PC-3 (cell line): Measurements from ENCODE around the gene SDK1.

ENCODE experiments used
- EZH2phosphoT487 ChIP-seq: fragments of 300-600 bp; sonication (generic); IDR thresholded peaks from 2 replicates; pipeline ENCODE4 v1.6.1; 2018; ENCODE audit warnings: mild to moderate bottlenecking, antibody characterized with exemption, low read length, borderline replicate concordance
- TF ChIP-seq, protein P1 (sequence below): fragments of 300-600 bp; sonication (generic); conservative IDR thresholded peaks from 2 replicates; pipeline ENCODE4 v1.5.1; 2017; ENCODE audit warnings: antibody characterized with exemption, low read depth, mild to moderate bottlenecking, low read length

DNA sequence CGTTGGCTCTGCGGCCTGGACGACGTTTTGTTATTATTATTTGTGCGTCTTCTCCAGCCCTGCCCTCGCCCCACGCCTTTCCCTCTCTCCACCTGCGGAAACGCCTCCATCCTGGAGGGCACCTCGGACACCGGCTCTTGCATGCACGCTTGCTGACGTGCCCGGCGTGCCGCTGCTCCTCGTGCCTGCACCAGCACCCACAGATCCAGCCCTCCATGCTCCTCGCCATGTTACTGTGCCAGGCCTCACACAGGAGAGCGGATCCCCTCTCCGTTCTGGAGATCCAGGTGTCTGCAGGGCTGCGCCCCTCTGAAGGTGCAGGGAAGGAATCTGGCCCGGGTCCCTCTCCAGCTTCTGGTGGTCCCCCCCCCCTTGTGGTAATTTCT, 1007.1 kb downstream of the SDK1 start:
- TF ChIP-seq, protein P1, sequence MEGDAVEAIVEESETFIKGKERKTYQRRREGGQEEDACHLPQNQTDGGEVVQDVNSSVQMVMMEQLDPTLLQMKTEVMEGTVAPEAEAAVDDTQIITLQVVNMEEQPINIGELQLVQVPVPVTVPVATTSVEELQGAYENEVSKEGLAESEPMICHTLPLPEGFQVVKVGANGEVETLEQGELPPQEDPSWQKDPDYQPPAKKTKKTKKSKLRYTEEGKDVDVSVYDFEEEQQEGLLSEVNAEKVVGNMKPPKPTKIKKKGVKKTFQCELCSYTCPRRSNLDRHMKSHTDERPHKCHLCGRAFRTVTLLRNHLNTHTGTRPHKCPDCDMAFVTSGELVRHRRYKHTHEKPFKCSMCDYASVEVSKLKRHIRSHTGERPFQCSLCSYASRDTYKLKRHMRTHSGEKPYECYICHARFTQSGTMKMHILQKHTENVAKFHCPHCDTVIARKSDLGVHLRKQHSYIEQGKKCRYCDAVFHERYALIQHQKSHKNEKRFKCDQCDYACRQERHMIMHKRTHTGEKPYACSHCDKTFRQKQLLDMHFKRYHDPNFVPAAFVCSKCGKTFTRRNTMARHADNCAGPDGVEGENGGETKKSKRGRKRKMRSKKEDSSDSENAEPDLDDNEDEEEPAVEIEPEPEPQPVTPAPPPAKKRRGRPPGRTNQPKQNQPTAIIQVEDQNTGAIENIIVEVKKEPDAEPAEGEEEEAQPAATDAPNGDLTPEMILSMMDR, result no peak
- no peak for TF ChIP-seq EZH2phosphoT487
